SHP77 treated with DMSO at 0.1 percent for 48 hours (cell line): Measurements from ENCODE around the gene ARFGEF2.
A peak's percentile ranks its signal among the peaks of the same experiment; 100 is the strongest.
"Not testable (repeated sequence)": the region's sequence is repeated elsewhere in the genome, so short reads cannot be mapped to it uniquely, and the experiment has no call there.

Experiments used
- DNase-seq: peaks from one replicate; lab custom pipeline; 2025; lab: John Stamatoyannopoulos, UW

Gene ARFGEF2

DNA sequence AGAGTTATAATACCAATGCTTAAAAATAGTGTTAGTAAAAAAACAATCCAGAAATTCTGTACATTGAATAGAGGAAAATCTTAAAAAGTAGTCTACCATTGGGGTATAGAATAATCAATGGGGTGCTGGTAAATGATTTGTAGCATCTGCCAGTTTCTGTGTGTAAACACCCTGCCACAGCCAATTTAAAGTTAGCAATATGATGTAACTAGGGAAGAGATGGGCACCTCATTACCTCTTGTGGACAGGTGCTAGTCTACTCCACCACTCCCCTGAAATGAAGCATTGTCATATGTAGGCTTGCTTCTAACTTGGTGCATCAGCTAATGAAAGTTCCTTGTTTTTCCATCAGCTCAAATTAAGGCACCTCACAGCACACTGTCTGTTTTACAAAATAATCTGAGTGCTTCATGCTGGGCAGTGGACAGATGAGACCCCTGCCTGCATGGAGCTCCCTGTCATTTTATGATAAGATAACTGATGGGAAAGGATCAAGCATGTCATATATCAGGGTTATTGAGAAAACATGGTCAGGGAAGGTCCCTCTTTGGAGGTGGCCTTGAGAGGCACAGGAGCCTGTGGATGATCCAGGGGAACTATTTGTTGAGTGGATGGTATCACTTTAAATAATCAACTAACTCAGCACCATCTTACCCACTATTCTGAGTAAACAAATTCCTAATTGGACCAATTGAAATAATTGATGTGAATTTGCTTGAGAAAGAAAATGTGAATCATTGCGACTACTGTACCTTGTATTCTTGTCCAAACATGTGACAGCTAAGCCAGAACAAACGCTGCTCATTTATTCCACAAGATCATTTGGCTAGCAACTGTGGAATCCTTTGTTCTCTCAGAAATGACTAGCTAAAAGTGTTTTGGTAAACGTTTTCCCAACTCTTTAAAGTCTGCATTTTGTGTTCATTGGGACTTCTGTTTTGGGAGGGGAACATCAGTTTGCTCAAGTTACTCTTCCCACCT, 78.7 kb downstream of the ARFGEF2 start:
- DNase-seq = no peak

- no peak for DNase-seq
Observed at GRCh38 chr20:49001741-49002140, 80.2 kb downstream of the ARFGEF2 start.

GRCh38 chr20:49006446-49006980, 85.0 kb downstream of the ARFGEF2 start:
- DNase-seq = no peak

DNA sequence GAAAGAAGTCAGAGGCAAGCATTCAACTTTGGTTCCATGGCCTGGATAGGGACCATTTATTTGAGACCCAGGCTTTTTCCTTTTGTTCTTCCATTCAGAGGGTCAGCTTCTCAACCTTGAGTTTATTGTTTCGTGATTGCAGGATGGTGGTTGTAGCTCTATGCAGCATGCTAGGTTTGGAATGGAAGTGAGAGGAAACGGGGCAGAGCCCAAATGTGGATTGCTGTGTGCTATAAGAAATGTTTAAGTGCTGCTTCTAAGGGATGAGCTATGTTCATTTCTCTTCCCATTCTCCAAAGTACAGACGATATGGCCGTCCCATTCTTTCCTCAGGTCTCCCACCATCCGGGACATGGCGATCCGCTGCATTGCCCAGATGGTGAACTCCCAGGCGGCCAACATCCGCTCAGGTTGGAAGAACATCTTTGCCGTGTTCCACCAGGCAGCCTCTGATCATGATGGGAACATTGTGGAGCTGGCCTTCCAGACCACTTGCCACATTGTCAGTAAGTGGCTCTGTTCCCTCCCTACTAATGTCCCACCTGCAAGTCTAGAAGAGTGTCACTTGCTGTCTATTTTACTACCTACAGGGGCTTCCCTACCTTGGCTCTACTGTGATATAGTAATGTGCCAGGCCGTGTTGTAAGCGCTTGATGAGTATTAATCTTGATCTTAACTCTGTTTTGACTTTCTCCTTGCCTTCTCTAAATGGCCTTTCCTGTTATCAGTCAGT, 88.6 kb downstream of the ARFGEF2 start:
- no peak for DNase-seq

GRCh38 chr20:49024220-49024619, 102.7 kb downstream of the ARFGEF2 start:
- DNase-seq = no peak

GRCh38 chr20:49028177-49028576, 106.7 kb downstream of the ARFGEF2 start:
- not testable (repeated sequence) for DNase-seq

GRCh38 chr20:49028684-49029083, 107.2 kb downstream of the ARFGEF2 start:
- no peak for DNase-seq

DNA sequence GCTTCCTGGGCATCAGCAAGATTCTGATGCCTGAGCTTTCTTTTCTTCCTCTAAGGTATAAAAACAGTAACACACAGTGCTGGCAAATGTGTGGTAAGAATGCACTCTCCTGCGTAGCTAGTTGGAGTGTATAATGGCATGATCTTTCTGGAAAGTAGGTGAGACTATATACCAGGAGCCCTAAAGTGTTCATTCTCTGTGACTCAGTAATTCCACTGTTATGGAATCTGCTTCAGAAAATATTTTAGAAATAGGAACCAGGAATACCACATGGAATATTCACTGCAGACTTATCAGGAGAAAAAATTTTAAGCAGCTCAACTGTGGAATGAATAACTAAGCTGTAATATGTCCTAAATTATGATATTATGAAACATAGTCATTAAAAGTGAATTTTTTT, 107.7 kb downstream of the ARFGEF2 start:
- DNase-seq = no peak

GRCh38 chr20:49030954-49031619, 109.6 kb downstream of the ARFGEF2 start:
- DNase-seq = no peak

DNA sequence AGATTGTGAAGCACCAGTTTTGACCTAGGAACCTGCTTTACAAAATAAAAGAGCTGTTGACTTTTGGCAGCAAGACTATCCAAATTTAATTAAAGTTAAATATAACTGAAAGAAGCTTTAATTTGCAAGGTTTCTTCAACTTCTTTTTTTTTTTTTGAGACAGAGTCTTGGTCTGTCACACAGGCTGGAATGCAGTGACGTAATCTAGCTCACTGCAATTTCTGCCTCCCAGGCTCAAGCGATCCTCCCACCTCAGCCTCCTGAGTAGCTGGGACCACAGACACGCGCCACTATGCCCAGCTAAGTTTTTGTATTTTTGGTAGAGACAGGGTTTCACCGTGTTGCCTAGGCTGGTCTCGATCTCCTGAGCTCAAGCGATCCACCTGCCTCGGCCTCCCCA, 110.9 kb downstream of the ARFGEF2 start:
- no peak for DNase-seq

GRCh38 chr20:49034070-49034732, 112.7 kb downstream of the ARFGEF2 start:
- no peak for DNase-seq

DNA sequence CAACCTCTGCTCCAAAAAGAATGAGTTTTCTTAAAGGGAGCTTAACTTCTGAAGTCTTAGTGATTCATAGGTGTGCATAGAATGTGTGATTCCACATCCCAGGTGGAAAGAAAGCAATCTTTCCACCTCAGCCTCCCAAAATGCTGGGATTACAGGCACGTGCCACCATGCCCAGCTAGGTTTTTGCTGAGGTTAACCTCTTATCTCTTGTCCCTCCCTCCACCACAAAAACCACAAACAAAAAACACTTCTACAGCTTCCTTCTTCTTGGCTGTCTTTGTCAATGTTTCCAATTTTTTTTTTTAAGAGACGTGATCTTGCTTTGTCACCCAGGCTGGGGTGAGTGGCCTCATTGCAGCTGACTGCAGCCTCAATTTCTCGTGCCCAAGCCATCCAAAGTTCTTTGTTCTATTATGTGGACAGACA, 116.5 kb downstream of the ARFGEF2 start:
- DNase-seq = no peak

DNA sequence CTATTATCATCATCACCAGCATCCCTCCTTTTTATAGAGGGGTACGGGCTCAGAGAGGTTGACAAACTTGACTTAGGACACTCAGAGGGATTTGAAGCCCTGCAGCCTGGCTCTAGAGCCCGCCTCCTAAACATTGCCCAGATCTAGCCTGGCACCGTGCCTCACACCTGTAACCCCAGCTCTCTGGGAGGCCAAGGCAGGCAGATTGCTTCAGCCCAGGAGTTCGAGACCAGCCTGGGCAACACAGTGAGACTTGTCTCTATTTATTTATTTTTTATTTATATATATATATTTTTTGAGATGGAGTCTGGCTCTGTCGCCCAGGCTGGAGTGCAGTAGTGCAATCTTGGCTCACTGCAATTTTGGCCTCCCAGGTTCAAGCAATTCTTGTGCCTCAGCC, 118.3 kb downstream of the ARFGEF2 start:
- DNase-seq = no peak

GRCh38 chr20:49043000-49043399, 121.5 kb downstream of the ARFGEF2 start:
- DNase-seq = no peak

DNA sequence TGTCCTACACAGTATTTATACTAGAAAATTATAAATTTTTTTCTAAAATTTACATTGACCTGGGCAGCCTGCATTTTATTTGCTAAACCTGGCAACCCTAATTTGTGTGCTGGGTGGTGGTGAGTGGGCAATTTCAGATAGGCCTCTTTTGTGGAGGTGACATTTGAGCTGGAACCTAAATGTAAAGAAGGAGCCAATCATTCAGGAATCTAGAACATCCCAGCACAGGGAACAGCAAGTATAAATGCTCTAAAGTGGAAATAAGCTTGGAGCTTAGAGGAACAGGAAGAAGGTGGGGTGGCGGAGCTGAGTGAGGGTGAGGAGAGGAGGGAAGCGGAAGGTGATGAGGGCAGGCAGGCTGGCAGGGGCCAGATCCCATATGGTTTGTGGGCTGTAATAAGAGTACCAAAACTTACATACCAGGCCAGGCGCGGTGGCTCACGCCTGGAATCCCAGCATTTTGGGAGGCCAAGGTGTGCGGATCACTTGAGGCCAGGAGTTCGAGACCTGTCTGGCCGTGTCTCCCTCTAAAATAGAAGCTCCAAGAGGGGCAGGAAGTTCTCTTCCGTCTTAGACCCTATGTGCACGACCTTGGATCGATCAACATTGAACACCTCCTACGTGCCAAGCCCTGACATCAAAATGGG, 124.1 kb downstream of the ARFGEF2 start:
- DNase-seq = no peak

GRCh38 chr20:49046087-49046900, 124.8 kb downstream of the ARFGEF2 start, which contains the start of gene CSE1L:
TSS of gene CSE1L (plus strand) at chr20:49046312. CDS start at chr20:49058464, 12,152 bp downstream.
- peak; percentile 82 for DNase-seq

- no peak for DNase-seq
Observed at GRCh38 chr20:49052334-49052733, 130.8 kb downstream of the ARFGEF2 start.

DNA sequence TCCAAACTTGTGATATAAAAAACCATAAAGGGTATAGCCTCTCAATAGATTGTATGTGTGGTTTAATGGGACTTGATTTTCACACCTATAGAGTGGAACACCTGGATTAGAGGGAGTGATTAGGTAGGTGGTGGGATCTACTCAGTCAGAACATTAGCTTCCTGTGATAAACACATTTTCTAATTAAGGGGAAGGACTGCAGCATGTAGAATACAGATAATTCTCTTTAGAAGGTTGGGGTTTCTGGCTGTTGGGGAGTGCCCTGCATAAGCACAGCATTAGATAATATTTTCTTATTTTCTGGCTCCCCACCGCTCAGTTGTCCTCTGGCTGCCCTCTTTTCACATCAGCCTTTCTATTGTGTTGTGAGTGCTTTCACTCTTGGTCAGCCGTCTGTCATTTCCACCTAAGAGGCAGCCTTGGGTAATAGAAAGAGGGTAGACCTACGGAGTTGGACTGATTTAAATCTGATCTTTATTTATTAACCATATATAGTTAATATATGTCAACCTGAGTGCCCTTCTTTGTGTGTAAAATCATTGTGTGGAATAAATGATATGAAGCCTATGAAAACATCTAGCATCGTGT, 132.6 kb downstream of the ARFGEF2 start:
- no peak for DNase-seq

DNA sequence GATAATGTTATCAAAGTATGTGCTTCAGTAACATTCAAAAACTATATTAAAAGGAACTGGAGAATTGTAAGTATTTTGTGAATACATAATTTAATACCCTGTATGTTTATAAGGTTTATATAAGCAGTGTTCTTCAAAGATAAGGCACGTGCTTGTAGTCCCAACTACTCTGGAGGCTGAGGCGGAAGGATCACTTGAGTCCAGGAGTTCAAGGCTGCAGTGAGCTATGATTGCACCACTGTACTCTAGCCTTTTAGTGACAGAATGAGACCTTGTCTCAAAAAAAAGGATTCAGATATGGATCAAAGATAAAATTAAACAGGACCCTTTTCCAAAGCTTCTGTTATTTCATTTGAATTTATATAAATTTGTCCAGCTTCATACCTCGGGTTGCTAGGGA, 141.8 kb downstream of the ARFGEF2 start:
- no peak for DNase-seq

DNA sequence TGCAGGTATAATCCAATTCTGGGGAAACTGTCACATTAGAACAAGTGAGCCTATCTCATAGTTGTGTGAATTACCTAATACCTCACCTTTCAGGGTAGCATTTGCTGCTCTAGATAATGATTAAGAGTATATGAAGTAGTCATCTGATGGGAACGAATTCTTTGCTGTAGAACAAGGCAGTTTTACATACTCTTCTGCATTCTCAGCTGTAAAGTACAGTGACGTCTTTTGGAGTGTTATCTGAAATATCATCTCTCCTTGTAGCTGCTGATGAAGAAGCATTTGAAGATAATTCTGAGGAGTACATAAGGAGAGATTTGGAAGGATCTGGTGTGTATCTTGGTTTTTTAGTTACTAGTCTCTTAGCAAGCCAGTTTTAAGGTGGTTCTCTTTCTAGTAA, 153.0 kb downstream of the ARFGEF2 start:
- no peak for DNase-seq
